ENCODE results near the gene PCNX2. TPM values are rescaled to one million over a fixed set of nuclear protein-coding genes. Genes with fewer than 3 reads are reported as not detected.

PCNX2 gene
- total RNA-seq, 1 donor from 2014 or later = 0.51 TPM

DNA sequence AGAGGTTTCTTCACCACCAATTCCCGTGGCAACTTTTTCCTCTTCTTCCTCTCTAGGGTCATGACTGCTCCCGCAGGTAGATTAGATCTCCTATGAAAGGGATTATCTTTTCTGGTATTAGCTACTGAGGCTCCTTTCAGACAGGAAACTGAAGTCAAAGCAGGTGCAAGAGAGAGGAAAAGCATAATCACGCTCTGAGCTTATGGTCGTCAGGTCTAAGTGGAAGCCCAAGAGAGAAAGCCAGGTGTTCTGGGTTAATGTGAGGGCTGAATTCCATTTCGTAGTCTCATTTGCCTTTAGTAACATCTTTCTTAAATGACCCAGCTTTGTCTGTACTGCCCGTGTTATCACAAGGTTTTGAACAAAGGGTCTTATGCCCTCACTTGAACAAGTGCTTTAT lies 23.7 kb upstream of the PCNX2 start:
- no peak for DNase-seq

DNA sequence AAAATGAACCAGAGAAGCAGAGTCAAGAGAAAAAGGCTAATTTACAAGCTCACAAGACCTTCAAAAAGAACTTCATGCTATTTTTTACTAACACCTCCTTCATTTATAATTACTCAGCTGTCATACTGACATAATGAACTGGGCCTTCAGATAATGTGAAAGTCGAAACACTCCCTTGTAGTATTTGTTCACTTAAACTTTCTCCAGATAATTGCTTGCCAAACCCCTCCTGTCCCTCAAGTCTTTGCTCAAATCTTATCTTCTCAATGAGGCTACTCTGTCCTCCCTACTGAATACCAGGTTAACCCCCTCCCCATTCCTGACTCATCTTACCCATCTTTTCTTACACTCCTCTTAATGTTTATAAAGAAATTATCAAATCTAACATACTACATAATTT lies 20.9 kb upstream of the PCNX2 start:
- no peak for DNase-seq

DNA sequence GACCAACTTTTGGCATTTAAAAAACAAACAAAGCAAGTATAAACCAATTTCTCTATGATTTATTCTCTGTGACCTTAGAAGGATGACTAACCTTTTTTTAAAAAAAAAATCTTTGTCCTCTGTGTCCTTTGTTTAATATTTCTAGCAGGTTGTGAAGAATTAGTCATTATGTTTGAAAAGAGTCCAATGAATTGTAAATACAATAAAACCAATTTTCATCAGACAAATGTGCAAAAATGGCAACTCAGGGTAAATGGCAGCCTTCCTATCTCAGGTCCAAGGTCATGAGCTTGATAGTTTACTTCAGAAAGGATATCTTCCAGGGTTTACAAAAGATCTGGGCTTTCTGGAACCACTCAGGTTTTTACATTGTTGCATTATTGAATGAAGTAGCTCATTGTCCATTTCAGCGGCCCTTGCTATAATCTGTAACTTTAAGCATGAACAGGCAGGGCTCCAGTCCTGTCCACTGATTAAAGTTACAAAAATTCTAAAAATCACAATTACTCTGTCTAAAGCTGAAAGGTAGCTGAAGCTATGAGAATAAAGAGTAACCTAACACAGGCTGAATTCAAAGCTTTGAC lies 20.3 kb upstream of the PCNX2 start:
- DNase-seq = no peak

DNA sequence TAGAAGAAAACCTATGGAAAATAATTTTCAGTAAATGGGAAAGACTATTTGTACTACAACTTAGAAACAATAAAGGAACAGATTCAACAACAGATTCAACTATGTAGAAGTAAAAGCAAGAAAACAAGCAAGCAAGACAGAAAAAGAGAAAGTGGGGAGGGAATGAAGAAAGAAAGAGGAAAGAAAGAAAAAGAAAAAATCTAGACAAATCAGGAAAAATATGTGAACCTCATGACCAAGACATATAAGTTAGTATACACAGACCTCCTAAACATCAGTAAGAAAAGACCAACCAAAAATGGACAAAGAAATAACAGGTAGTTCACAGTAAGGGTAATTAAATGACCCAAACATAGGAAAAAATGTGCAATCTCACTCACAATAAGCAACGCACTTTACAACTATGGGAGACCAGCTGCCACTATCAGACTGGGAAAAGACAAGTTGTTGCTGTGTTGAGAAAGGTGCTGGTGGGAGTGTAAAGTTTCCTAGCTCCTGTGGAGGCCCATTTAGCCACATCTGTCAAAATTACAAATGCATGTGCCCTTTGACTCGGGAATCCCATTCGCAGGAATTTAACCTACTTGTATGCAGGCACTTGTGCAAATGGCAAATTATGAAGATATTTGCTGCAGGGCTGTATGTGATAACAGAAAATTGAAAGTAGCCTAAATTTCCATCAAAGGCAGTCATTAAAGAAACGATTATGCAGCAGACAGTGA lies 18.1 kb upstream of the PCNX2 start:
- no peak for DNase-seq

DNA sequence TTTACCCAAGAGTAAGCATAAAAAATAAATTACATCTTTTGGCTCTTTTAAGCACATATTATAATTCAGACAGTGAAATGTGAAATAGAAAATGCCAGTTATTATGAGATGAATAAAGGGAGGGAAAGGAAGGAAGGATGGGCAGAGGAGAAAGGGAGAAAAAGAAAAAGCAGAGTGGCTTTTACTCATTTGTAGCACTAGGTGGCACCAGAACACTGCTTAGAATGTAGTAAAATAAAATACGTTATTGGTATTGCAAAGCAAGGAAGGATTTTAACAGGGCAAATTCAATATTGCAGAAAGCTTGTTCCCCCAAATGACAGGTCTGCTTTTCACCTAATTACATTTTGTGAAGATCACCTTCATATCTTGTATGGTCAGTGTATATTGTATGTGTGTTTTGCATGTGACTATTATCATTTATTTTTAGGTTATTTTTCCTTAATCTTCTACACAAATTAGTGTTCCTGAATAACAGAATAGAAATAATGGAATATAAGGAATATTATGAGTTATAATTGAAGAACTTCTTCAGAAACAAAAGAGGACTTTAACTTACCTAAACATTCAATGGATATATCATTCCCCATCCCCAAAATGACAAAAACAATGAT lies 9.1 kb upstream of the PCNX2 start:
- peak; percentile 38 for DNase-seq

DNA sequence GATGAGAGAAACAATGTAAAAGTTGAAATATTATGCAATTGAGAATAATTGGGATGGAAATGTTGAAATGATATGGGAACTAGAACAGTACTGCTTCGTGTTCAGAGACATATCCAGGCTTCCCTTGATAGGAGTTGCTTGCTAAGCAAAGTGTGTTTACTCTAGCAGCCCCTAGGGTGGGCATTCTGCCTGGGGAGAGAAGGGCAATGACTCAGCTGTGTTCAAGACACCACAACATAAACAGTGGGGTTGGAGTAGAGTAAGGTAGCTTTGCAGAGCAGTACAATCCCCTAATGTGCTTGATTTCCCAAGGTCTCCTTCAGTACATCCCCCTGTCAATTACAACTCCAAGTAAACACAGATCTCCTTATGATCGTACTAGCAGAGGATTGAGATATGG lies 4.8 kb upstream of the PCNX2 start:
- DNase-seq = no peak

DNA sequence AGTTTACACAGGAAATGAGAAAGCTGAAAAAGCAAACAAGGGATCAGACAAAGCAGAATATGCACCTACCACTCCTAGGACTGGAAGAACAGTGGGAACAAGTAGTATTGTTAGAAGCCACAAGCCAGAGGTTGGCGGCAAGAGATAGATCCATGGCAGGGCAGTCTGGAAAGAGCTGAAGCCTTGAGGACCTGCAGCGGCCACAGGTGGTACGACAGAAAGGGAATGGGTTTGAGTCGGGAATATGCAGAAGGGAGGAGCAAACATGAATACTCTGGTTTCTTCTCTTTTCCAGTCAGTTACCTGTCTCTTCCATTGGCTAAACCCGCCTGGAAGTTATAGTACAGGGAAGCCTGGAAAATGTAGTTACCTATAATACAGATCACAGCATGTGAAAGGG lies 3.9 kb upstream of the PCNX2 start:
- no peak for DNase-seq

DNA sequence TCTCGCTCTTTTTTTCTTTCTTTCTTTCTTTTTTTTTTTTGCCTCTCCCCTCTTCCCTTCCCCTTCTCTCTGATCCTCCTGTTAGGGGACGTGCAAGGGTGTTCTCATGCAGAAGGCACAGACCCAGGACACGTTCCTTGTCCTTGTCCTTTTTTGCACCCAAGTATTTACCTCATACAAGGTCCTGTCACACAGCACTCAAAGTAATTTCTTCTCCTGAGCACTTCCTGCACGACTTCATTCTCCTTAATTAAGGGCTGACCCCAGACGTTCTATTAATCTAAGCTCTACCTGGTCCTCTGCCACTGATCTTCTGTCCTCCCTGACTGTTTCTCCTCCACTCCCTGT lies 424 bp upstream of the PCNX2 start:
- no peak for DNase-seq

DNA sequence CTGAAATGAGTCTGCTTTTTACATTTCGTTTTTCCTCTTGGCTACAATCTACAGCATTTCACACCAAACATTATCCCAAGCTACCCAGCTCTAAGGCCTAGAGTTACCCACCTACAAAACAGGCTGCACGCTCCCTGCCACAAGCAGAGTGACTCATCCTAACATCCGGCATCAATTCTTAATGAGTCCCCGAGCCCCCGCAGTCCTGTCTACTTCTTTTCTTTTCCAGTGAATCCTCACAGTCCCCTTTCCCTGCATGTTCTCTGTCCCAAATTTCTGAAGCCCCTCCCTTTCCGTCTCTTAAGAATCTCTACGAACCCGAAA lies 650 bp downstream of the PCNX2 start:
- DNase-seq = peak; percentile 66

DNA sequence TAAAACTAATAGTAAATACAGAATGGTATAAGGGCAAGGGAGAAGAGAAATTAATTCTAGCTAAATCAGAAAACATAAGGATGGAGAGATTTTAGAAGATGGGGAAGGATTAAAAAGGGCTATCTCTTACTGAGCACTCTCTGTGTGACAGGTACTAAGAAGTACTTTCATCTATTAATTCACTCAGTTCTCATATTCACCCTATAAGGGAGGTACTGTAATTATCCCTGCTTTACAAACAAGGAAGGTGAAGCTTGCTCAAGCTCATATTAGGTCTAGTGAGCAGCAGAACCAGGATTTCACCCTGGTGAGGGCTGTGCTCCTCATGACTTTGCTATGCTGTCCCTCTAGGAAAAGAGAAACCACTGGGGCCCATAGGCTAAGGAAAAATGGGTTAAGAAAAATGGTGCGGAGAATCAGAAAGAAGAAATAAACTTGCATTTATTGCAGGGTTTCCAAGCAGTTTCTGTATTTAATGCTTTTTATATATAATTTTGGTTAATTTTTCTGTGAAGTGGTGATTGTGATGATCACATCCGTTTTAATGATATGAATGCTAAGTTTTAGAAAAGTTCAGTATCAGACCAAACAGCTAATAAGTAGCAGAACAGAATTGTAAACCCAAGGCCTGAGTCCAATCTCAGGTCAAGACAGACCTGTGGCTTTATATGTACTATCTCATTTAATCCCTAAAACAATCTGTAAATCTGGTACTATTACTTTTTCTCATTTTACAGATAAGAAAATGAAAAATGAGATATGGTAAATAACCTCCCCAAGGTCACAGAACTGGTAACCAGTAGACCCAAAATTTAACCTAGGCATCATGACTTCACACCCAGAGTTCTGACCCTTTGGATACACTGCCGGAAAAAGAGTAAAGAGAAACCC lies 1.7 kb downstream of the PCNX2 start:
- no peak for DNase-seq

DNA sequence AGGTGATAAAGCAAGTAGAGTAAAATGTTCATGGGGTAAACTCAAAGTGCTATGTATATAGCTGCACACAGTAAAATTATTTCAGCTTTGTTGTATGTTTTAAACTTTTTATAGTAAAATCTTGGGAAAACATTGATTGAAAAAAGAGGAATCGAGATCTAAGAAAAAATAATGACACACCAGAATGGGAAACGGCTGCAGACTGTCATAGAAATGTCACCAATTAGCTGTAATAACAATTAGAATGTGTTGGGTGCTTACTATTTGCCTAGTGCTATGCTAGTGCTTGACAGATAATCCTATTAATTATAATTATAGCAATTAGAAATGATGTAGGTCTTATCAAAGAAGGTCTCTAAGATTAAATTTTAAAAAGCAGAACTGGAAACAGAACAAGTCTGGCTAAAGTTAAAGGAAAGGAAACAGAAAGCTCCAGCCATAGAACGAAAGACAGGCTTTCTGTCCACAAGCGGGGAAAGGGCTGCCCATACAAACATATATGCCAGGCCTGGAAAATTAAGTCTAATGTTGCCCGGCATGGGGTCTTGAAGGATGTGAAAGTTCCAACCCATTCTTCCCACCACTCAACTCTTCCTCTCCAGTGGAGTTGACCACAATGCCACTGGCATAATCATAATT lies 5.0 kb downstream of the PCNX2 start:
- DNase-seq = no peak

DNA sequence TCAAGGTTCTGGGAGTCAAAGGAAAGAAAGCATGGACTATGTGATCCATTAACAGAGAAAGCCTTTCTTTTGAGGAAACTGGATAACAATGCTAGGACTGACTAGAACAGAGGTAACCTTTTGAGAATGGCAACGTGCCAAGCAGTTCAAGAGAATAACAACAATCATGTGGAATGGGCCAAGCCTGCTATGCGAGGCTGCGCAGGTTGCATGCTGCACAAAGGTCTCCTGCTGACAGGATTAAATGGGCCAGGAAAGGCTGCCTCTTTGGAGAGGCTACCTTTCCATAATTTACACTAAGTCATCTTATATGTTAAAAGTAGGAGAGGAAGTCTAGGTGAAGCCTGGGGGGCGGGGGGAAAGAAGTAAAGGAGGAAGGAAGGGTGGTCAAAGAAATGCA lies 5.8 kb downstream of the PCNX2 start:
- DNase-seq = peak; percentile 74

DNA sequence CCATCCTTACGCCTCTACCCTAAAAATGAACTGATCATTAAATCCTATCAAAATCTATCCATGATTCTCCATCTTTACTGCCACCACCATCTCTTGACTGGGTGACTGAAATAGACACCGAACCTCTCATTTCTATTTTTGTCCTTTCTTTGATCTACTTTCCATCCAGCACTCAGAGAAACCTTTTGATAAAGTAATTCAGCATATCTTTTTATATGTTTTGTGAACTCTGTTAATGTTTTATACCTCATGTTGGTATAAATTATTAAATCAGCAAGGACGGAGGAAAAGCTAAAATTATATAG lies 13.0 kb downstream of the PCNX2 start:
- DNase-seq = no peak

DNA sequence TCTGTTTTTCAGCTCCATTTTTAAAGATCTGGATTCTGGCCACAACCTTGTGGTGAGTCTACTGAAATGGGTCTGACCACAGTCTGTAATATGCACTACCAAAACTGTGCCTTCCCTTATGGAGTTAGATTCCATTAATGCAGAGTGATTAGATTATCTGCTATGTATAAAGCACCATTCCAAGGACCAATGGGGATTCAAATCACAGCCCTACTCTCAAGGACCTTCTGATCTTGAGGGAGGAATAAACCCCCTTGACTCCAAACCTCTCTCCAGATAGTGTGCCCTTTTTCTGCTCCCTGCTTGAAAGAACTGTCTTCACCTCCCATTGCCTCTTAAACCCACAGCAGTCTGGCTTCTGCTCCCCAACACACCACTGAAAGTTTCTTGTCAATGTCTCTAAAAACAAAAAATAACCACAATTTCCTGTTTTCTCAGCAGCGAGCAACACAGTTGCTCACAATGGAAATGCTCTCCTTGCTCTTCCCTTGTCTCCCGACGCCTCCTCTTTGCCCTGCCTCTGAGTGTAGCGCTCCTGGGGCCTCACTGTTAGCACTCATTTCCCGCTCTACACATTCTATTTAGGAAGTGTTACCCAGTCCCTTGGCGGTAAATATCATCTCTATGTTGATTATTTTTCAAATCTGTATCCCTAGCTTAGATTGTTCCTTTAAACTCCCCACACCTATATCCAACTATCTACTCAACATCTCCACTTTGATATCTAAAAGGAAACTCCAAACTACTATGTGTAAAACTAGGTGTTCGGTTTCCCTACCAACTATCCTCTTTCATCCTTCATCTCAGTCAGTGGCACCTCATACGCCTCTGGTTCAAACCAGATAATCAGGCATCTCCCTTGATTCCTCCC lies 13.6 kb downstream of the PCNX2 start:
- DNase-seq = no peak

DNA sequence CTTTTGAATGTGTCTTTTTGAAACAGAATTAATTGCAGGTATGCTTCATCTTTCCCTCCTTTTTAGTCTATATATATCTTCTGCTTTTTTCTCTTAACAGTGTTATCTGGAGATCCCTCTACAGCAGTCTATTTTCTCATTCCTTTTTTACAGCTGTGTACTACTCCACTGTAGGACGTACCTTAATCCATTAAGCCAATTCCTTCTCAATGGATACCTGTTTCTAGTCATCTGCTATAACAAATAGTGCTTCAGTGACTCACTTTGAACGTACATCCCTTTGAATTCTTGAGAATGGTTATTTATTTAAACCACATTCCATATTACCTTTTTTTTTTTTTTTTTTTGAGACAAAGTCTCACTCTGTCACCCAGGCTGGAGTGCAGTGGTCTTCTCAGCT lies 15.6 kb downstream of the PCNX2 start:
- no peak for DNase-seq

DNA sequence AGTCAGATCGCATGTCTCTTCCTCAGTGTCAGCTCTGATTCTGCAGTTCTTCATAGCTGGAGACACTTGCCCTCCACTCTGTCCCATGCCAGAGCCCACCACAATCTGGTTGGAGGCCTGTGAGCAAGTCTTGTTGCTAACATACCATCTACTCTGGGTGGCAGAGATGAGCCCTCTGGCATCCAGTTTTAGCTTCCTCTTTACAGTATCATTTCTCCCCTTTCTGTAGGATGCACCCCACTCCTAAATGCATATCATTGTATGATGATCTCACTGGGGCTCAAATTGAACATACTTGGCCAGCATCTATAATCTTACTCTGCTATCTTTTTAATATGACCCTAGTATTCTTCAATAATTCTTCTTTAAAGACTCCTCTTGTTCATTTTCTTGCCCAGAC lies 16.9 kb downstream of the PCNX2 start:
- DNase-seq = no peak

DNA sequence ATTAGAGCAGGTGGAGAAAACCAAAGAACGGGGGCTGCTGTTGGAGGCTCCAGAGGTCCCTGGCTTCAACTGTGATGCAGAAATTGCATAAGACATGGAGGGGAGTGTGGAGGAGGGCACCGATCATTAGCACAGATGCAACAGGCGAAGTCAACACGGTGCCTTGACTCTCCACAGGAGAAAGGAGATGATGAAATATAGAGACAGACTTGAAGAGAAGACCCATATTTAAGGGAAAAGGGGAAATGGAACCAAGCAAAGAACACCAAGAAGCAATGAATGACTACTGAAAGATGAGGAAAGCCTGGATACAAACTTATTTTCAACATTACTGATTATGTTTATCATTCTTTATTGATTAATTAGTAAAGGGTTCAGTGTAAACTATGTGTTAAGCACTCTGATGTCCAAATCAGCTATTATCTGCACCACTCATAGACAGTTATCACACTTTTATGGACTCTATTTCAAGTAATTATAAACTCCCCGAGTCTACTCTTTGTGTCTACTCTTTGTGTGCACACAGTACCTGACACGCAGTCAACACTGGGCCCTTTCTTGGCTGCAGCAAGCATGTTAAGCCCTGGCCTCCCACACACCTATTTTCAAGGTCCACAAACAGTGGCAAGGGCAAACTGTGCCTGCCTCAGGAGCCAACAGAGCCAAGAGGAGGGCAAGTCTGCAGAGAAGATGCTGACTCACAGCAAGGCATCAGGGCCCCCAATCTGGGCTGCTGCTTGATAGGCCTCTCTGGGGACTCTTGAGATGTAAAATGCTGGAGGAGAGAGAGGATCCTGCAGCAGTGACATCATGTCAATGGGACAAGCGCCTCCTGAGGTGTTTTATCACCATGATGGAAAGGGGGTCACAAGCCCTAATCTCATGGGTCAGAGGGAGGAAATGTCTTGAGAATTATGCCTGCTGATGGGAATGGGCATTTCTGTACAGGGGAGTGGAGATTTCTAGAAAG lies 17.6 kb downstream of the PCNX2 start:
- DNase-seq = no peak

DNA sequence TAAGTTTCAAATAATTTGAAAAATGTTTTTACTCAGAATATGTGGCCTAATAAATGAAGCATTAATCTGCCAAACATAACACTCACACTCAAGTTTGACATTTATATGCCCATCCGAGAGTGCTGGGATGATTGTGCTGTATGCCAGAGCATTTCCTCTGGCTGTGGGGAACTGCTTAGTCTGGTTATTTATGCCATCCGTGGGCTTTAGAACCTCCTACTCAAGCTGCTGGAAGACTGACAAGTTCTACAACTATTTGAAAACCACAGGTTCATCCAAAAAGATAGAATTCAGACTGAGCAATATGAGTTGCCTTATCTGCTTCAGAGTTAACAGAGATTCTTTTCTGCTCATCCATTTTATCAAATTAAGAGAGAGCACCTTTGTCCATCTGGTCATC lies 25.9 kb downstream of the PCNX2 start:
- no peak for DNase-seq

DNA sequence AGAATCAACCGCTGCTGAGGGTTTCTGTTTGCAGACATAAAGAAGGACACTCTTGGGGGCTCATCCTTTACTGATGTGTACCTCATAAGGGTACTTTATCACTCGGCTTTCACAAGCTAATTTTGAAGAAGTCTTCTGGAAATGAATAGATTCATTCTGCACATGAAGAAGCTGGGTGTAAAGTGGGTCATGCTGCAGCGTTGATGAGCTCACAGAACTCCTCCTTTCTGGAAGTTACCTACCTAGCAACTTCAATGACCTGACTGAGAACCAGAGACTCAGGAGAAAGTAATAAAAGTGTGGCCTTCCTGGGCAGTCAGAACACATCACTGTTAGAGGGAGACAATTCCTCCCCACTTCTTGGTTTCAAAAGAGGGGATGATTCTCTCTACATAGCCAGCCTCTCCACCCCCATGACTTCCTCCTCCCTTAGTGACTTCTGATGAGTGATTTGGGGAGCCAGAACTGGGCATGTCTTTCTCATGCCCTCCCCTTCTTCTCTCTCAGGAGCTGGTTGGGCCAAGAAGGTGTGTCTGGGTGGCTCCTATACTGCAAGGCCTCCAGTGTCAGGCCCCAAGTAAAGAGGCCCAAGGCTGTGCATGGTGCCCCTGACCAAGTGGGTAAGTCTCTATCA lies 27.0 kb downstream of the PCNX2 start:
- DNase-seq = no peak

DNA sequence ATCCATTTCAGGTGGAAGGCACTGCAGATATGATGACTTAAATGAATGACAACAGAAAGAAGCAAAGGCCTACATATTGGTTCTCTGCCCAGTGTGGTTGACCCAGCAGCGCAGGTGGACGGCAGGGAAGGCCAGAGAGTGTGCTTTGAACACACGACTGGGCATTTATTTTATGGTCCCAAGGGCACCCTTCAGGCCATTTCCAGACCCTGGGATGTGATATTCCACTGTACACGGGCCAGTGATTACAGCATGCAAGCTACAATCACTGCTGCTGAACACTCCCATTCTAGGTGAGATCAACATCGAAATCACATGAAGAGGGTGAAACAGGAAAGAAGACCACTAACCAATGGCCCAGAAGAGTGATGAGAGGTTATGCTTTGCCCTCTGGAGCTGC lies 33.8 kb downstream of the PCNX2 start:
- no peak for DNase-seq

DNA sequence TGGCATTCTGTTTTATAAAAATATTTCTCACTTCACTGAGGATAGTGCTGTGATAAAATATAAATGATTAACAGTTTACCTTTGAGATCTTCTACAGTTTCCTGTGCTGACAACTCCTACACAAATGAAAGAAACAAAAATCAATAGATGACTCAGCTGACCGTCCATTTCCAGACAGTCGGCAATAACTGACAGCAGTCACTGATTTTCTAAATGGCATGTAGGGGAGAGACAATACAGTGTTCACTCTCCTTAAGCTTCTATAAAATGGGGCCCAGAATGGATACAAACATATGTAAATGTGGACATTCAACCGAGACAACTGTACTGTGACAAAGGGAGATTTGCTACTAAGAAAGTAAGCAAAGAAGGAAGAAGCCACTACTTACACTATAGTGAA lies 34.3 kb downstream of the PCNX2 start:
- DNase-seq = peak; percentile 25

Data from dermis blood vessel endothelial cell (primary cell).